Keratinocyte (primary cell): ENCODE results near the gene DNASE1L3. TPM values are rescaled to one million over a fixed set of nuclear protein-coding genes. Genes with fewer than 3 reads are reported as not detected.
A peak's percentile ranks its signal among the peaks of the same experiment; 100 is the strongest.

Experiments
- DNase-seq: peaks from one replicate; pipeline ENCODE4 v3.0.0-alpha.2; 2011; ENCODE audit warnings: low read depth, missing footprints, low spot score
- FAIRE-seq: peaks from 2 replicates; lab custom pipeline; 2011; peaks lifted over from hg19 to GRCh38; lab: Jason Lieb, UNC
- H2AFZ ChIP-seq: 2 replicates; pipeline ENCODE4 v1.6.0; 2012; ENCODE audit warnings: low read length, control low read depth, inconsistent platforms; ENCODE audit not compliant: control insufficient read depth
- H3K27ac ChIP-seq: 2 replicates; pipeline ENCODE4 v1.5.1; 2011; ENCODE audit warnings: low read length; ENCODE audit not compliant: control insufficient read depth, insufficient read depth
- H3K27me3 ChIP-seq: 3 replicates; pipeline ENCODE4 v1.6.0; 2011; ENCODE audit warnings: low read length; ENCODE audit not compliant: control insufficient read depth, insufficient read depth; ENCODE audit errors: extremely low read depth
- H3K36me3 ChIP-seq, 2 experiments: 2 replicates in 1 of 2; 3 replicates in 1 of 2; pipeline ENCODE4 v1.5.1; 2011; ENCODE audit warnings: low read length in 2 of 2, mild to moderate bottlenecking in 1 of 2; ENCODE audit not compliant: control insufficient read depth in 2 of 2, insufficient read depth in 2 of 2; ENCODE audit errors: extremely low read depth in 1 of 2
- H3K4me1 ChIP-seq: 3 replicates; pipeline ENCODE4 v1.5.1; 2011; ENCODE audit warnings: low read length; ENCODE audit not compliant: control insufficient read depth, insufficient read depth; ENCODE audit errors: extremely low read depth
- H3K4me2 ChIP-seq: 3 replicates; pipeline ENCODE4 v1.6.0; 2011; ENCODE audit warnings: low read depth, low read length; ENCODE audit not compliant: control insufficient read depth, insufficient read depth; ENCODE audit errors: extremely low read depth
- H3K4me3 ChIP-seq, 3 experiments: fragments of 200-600 bp in 1 of 3; sonication (generic) in 1 of 3; 2 replicates in 2 of 3; 3 replicates in 1 of 3; pipeline ENCODE4 v1.5.1; 2011 to 2016; ENCODE audit warnings: low read length in 3 of 3, mild to moderate bottlenecking in 3 of 3, control low read depth in 2 of 3, inconsistent platforms in 1 of 3, low read depth in 1 of 3, mixed read lengths in 1 of 3, mixed run types in 1 of 3, moderate library complexity in 1 of 3; ENCODE audit not compliant: control insufficient read depth in 2 of 3, insufficient read depth in 2 of 3; ENCODE audit errors: extremely low read depth in 1 of 3
- H3K79me2 ChIP-seq: 2 replicates; pipeline ENCODE4 v1.6.0; 2012; ENCODE audit warnings: low read length; ENCODE audit not compliant: control insufficient read depth, insufficient read depth
- H3K9ac ChIP-seq: 3 replicates; pipeline ENCODE4 v1.6.0; 2011; ENCODE audit warnings: low read length; ENCODE audit not compliant: control insufficient read depth, insufficient read depth; ENCODE audit errors: extremely low read depth
- H3K9me1 ChIP-seq: 3 replicates; pipeline ENCODE4 v1.6.0; 2011; ENCODE audit warnings: low read length; ENCODE audit not compliant: control insufficient read depth, insufficient read depth; ENCODE audit errors: extremely low read depth
- H3K9me3 ChIP-seq: 2 replicates; pipeline ENCODE4 v1.5.1; 2012; ENCODE audit warnings: low read depth, low read length; ENCODE audit not compliant: control insufficient read depth
- H4K20me1 ChIP-seq: 3 replicates; pipeline ENCODE4 v1.6.0; 2011; ENCODE audit warnings: low read length; ENCODE audit not compliant: control insufficient read depth, insufficient read depth; ENCODE audit errors: extremely low read depth
- CTCF ChIP-seq, 3 experiments: IDR thresholded peaks in 1 of 3; conservative IDR thresholded peaks in 1 of 3; optimal IDR thresholded peaks in 1 of 3; 2 replicates in 2 of 3; 3 replicates in 1 of 3; pipeline versions ENCODE3 to v1.5.1; 2011; ENCODE audit warnings: low read length in 3 of 3, mild to moderate bottlenecking in 3 of 3, moderate library complexity in 2 of 3, control low read depth in 1 of 3, inconsistent platforms in 1 of 3; ENCODE audit not compliant: insufficient read depth in 2 of 3; ENCODE audit errors: extremely low read depth in 1 of 3
- EZH2 ChIP-seq: IDR thresholded peaks from one replicate; pipeline ENCODE4 v1.6.1; 2012; ENCODE audit warnings: inconsistent platforms, mild to moderate bottlenecking, low read length, moderate library complexity
- dilution Hi-C: fragments of 300-500 bp; cut with MboI; formaldehyde crosslinking; loops from one replicate; pipeline ENCODE4 v1.7.0; 2020; ENCODE audit warnings: low sequenced_read_pairs; ENCODE audit not compliant: extremely low pct_ligation_motif_present
- polyA plus RNA-seq, 5 experiments: library from polyadenylated mRNA; depleted of rRNA in 3 of 5; stranded (reverse) in 3 of 5; stranded (forward) in 1 of 5; unstranded in 1 of 5; fragments of >200 nt; gene quantifications; 1 replicate in 1 of 5; 2 replicates in 3 of 5; 3 replicates in 1 of 5; pipeline versions ENCODE4 v1.2.1 to v1.2.3, GENCODE V29; 2011 to 2012; ENCODE audit warnings: missing spikeins in 2 of 5, low read depth in 1 of 5, low replicate concordance in 1 of 5

The DNASE1L3 gene
- polyA plus RNA-seq, 1 donor (not counting 4 experiments of a cell fraction or from before 2014, with no cell fraction given), result 1.9 TPM

GRCh38 chr3:58178528-58179234 is 32.1 kb downstream of the DNASE1L3 start:
- Histone ChIP-seq H3K9me1 (no peaks in the 10 kb centered on the region), H3K36me3 (no peaks in the 10 kb centered on the region), H3K27ac (no peak overlapping the region), H3K4me2 (no peak overlapping the region), H3K27me3 (no peaks in the 10 kb centered on the region), H4K20me1 (no peaks in the 10 kb centered on the region), H3K79me2 (no peaks in the 10 kb centered on the region), H2AFZ (no peak overlapping the region), H3K4me3 (no peak overlapping the region), H3K9ac (no peak overlapping the region), H3K9me3 (no peaks in the 10 kb centered on the region), H3K4me1 (peaks cover 46% of the 10 kb centered on the region)
- DNase-seq (no peak), FAIRE-seq (no peak)
- TF ChIP-seq EZH2 (no peak), CTCF (optimal IDR thresholded peaks at IDR 0.05 in 1 of 3, IDR thresholded peaks at IDR 0.05 in 1 of 3, conservative IDR thresholded peaks at IDR 0.05 in 1 of 3; ENCODE audit: extremely low read depth in 1 of 3, insufficient read depth in 2 of 3, low read length in 3 of 3) (no peak)
- dilution Hi-C loops, result no loop called here

GRCh38 chr3:58177747-58178527 is 32.8 kb downstream of the DNASE1L3 start:
- DNase-seq, result no peak
- dilution Hi-C loops, result no loop called here
- FAIRE-seq, result no peak

More at GRCh38 chr3:58177747-58178527, 32.8 kb downstream of the DNASE1L3 start:
- Histone ChIP-seq H2AFZ (no peak overlapping the region), H3K9ac (no peak overlapping the region), H4K20me1 (no peaks in the 10 kb centered on the region), H3K4me2 (peak overlapping the region; percentile 56), H3K9me3 (no peaks in the 10 kb centered on the region), H3K27ac (no peak overlapping the region), H3K36me3 (no peaks in the 10 kb centered on the region), H3K79me2 (no peaks in the 10 kb centered on the region), H3K27me3 (no peaks in the 10 kb centered on the region), H3K4me1 (peaks cover 45% of the 10 kb centered on the region), H3K9me1 (no peaks in the 10 kb centered on the region), H3K4me3 (no peak overlapping the region)
- TF ChIP-seq CTCF (optimal IDR thresholded peaks at IDR 0.05 in 1 of 3, IDR thresholded peaks at IDR 0.05 in 1 of 3, conservative IDR thresholded peaks at IDR 0.05 in 1 of 3; ENCODE audit: extremely low read depth in 1 of 3, insufficient read depth in 2 of 3, low read length in 3 of 3) (peak in 2 of 3 experiments; percentile 82 to 94), EZH2 (no peak)
